PFSK-1 (cell line): ENCODE measurements around the gene PLOD3.

ENCODE experiments used
- REST ChIP-seq, 2 experiments: IDR thresholded peaks; 2 replicates each; pipeline versions ENCODE4 v1.6.1 to v1.8.0; 2011 to 2012; ENCODE audit warnings: low read depth in 2 of 2, low read length in 2 of 2, control low read depth in 1 of 2, inconsistent platforms in 1 of 2, mild to moderate bottlenecking in 1 of 2, moderate library complexity in 1 of 2; ENCODE audit not compliant: insufficient read depth in 1 of 2
- SIN3A ChIP-seq: IDR thresholded peaks from 2 replicates; pipeline ENCODE4 v1.6.1; 2012; ENCODE audit warnings: mild to moderate bottlenecking, low read length, moderate library complexity, borderline replicate concordance; ENCODE audit not compliant: insufficient read depth
- TAF1 ChIP-seq: IDR thresholded peaks from 2 replicates; pipeline ENCODE4 v1.6.1; 2012; ENCODE audit warnings: low read length, control low read depth, borderline replicate concordance; ENCODE audit not compliant: insufficient read depth

- TF ChIP-seq TAF1 (no peak), REST (IDR thresholded peaks at IDR 0.05; ENCODE audit: insufficient read depth in 1 of 2, low read depth in 2 of 2, low read length in 2 of 2) (no peak), SIN3A (peak; percentile 96)
Observed at GRCh38 chr7:101161692-101162471, 55.5 kb downstream of the PLOD3 start.
